Activated CD8-positive, alpha-beta memory T cell treated with anti-CD3 and anti-CD28 coated beads, Interleukin-2, amount 50 U/mL, for 24 hours (primary cell): ENCODE data around the gene ASCL2.

Experiments
- DNase-seq: peaks from one replicate; pipeline ENCODE4 v3.0.0-alpha.2; 2020; ENCODE audit errors: extremely low read depth

ASCL2 gene, protein sequence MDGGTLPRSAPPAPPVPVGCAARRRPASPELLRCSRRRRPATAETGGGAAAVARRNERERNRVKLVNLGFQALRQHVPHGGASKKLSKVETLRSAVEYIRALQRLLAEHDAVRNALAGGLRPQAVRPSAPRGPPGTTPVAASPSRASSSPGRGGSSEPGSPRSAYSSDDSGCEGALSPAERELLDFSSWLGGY

DNA sequence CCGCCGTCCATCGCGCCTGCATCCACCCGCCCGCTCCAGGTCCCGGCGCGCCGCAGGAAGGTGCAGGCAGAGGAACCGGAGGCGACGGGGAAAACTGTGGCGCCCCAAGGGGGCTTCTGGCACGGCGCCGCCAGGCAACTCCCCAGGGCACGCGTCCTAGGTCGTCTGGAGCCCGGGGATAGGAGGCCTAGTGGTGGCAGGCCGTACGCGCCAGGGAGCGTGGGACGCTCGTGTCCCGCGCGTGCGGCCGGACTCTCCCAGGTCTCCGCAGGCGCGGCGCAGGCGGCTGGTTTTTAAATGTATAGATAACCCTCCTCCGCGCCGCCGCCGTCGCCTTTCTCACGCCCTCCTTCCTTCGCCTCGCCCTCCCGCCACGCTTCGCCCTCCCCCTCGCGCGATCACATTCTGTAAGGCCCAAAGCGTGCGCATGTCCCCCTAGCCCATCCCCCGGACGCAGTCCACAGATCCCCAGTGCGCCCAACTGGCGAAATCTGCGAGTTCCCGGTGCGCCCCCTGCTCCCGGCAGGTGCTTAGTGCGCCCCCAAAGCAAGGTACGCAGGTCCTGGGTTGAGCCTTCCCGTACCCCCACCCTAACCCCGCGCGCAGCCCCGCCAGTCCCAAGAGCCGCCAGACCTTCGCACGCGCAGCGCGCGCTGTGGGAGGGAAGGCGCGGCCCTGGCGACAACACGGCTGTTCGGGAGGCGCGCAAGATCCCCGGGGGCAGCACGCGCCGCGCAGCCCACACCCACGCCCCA lies at the start of gene ASCL2:
Gene ASCL2 (minus strand): TSS at position 267 of the 755 bp plus-strand sequence. CDS start 256 bp downstream, at position 11.
- DNase-seq: no peak

DNA sequence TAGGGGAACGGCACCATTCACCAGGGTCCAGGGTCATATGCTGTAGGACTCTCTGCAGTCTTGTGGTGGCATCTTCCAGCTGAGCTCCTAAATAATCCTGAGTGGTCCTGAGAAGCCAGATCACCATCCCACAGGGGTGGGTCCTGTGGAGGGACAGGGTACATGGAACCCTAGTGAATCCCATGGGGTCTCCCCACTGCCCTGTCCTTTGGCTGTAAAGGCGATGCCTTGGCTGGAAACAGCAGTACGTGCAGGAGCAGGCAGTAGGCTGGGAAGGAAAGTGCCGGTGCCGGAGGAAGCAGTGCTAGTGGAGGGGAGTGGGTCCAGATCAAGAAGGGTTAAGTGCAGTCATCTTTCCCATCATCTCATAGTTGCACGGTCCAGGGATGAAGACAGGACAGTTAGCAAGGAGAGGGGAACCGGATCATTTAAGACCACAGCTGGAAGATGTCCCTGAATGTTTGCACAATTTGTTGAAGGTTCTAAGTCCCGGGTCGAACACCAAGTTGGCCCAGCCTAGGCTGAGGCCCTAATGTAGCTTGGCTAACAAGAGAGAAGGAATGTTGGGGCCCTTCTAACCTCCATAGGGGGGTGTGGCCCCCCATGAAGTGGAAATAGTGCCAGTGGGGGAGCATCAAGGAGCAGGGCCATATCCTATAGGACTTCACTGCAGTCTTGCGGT lies 49.5 kb upstream of the ASCL2 start:
- DNase-seq: no peak

- DNase-seq: no peak
Measured at GRCh38 chr11:2318707-2319106, 48.3 kb upstream of the ASCL2 start.

- no peak for DNase-seq
Measured at GRCh38 chr11:2318123-2318522, 47.7 kb upstream of the ASCL2 start.

DNA sequence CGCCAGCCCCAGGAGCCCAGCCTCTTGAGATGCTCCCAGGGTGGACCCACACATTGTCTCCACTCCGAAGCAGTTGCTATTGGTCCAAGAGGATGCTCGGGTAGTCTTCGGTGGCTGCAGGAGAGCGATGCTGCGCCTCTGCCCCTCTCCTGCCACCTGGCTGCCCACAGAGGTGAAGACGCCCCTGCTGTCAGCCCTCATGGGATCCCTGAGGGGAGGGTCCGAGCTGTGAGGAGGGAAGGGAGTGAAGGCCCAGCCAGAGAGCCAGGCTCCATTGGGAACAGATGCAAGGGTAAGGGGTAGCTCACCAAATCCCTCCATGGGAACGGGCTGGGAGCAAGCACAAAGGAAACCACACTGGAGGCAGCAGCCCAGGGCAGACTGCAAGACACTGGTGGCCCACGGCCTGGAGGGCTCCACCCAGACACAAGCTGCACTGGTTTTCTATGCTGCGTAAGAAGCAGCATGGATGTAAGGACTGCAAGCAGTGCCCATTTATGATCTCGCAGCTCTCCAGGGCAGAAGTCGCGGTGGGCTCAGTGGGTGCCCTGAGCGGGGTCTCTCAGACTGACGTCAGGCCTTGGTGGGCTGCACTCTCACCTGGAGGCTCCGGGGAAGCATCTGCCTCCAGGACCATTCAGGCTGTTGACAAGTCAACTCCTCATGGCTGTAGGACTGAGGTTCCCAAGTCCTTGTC lies 47.1 kb upstream of the ASCL2 start:
- no peak for DNase-seq

DNA sequence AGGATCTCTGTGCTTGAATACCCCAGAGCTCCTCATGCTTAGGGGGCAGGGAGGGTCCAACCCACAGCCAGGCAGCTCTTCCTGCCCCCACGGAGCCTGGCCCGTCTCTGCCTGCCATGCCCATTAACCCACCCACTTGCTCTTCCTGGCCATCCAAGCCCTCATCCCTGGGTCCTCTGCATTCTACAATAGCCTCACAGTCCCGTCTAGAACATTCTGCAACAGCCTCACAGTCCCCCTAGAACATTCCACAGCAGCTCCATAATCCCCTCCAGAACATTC lies 46.5 kb upstream of the ASCL2 start:
- DNase-seq: no peak

DNA sequence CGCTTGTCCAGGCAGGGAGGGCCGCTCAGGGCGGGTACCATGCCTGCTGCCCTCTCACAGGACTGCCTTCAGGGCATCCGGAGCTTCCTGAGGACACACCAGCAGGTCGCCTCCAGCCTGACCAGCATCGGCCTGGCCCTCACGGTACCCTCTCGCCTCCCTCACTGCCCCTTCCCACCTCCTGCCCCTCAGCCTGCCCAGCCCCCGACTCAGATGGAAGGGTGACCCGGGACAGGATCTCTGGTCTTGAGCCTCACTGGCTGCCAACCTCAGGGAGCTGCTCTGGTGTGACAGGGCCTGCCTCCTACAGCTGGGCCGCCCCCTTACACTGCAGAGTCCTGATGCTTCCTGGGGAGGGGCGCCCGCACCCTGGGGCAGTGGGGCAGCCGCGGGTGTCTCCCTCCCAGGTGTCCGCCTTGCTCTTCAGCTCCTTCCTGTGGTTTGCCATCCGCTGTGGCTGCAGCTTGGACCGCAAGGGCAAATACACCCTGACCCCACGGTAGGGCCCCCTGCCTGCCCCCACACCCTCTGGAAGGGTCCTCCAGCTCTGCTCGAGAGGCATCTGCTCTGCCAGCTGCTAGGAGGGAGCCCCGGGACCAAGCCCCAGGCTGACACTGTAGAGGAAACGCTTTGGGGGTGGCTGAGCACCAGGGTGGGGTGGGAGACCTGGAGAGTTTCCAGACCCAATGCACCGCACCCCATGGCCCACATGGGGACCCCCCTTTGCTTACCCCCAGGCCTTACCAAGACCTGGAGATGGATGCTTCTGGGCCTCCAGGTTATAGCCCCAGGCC lies 46.0 kb upstream of the ASCL2 start:
- DNase-seq: no peak

DNA sequence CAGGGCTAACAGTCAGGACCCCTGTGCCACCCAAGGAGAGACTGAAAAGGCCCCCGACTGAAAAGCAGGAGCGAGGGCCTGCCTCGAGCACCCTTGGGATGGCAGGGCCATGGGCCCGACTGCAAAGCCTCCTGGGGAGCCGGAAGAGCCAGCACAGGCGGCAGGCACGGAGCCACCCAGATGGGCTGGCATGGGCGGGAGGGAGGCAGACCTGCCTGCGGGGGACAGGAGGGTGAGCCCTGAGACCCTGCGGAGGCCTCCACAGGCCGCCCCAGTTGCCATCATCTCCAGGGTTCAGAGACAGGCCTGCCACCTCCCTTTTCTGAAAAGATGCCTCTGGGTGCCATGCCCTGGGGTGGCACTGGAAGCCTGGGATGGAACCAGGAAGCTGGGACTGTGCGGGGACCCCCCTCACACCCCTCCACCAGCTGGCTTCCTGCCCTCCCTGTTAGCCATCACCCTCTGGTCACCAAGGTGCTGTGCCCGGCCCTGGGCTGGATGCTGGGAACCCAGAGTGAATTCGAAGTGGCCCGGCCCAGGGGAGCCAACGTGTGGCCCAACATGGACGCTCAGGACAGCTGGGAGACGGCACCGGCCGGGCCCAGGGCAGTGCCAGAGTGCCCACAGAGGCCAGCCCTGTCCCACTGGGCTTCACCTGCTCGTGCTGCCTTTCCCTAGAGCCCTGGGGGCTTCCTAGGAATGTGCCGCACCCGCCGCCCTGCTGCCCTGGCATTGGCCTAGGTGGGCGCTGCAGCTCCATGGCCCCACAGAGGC lies 45.2 kb upstream of the ASCL2 start:
- no peak for DNase-seq

DNA sequence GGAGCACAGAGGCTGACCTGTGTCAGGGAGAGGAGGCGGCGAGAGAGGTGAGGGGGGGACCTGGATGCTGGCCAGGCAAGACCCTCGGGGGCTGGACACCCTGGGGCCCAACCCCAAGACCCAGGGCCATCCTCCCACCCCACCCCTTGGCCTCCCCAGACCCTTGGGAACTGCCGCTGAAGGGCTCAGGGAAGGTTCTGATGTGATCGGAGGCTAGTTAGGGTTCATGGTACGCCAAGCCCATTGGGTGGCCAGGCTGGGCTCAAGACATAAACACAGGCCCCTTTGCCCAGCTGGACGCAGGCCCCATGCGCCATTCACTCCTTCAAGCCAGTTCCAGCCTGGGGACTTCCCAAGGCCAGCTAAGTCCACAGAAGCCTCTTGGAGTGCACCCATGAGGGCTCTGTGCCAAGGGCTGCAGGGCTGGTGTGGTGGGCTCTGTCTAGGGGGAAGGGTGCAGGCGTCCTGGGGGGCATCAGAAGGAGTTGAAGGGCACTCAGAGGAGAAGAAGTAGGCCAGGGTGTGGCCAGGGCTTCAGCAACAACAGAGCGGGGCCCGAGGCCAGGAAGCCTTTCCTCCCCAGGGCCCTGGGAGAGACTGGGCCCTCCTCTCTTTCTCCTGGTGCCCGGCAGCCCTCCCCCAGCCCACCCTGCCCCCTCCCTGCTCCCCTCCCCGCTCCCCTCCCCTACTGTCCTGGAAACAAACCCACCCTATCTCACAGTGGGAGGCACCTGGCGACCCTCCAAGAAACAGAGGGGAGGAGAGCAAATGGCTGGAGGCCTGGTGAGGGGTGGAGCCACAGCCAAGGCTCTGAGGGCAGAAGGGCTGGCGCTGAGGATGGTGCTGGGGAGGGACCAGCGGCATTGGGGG lies 44.4 kb upstream of the ASCL2 start:
- DNase-seq: no peak

GRCh38 chr11:2314136-2314524 lies 43.7 kb upstream of the ASCL2 start:
- DNase-seq: no peak

DNA sequence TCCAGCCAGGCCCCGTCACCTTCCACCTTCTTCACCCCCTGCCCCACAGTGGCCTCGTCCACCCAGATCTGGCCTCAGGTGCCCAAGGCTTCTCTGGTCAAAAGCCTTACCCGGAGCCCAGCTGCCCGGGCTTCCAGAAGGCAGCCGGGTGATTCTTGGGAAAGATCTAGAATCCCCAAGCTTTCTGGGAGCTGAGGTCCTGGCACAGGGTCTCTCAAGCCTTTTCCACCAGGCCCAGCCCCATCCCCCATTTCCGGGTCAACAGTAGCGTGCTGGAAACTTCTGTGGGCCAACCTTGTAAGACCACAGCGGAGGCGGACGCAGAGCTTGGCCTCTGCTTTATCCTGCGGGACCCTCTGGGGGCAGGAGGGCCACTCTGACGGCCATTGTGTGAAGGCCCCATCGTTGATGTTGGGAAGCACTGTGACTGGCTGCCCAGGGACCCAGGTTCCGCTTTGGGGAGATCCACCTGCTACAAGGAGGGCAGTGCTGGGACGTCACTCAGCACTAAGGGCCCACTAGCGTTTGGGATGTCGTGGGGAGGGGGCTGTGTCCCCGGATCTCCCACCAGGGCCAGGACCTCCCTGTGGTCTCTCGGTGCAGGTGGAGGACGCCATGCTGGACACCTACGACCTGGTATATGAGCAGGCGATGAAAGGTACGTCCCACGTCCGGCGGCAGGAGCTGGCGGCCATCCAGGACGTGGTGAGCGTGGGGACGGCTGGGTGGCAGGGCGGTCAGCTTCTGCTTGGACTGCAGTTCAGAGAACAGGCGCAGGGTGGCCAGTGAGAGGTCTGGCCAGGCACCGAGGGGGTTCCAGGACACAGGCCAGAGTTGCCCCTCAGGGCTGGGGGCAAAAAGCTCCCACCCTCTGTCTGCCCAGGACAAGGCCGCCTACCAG lies 42.9 kb upstream of the ASCL2 start:
- DNase-seq: no peak

- DNase-seq: no peak
Measured at GRCh38 chr11:2312232-2313042, 42.0 kb upstream of the ASCL2 start.

DNA sequence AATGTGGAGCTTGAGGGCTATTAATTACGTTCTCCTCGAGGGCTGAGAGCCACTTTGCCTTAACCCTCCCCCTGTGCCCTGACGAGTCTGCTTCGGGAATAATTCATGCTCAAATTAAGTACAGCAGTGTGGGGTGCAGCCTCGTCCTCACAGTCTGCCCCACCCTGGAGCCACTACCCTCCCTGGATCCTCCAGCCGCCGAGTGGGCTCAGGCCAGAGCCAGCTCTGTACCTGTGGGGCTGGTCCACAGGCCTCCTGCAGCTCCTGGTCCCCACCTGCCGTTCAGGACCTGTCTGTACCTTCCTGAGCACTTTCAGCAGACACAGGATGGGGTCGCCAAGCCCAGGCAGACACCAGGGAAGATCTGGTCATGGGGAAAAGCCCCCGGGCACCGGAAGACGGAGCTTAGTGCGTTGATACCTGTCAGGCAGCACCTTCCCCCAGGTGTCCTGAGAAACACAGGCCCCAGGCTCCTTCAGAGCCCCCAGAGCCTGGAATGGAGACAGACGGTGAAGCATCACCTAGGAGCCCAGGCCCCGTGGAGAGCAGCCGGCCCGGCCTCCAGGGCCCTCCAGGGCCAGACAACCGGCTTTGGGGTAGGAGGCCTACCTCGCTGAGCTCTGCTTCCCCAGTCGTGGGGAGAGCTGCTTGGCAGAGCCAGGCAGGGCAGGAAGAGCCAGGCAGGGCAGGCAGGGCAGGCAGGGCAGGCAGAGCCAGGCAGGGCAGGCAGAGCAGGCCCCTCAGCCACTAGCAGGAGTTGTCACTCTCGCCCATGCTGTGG lies 41.2 kb upstream of the ASCL2 start:
- DNase-seq: no peak

GRCh38 chr11:2310786-2311352 lies 40.5 kb upstream of the ASCL2 start:
- no peak for DNase-seq

DNA sequence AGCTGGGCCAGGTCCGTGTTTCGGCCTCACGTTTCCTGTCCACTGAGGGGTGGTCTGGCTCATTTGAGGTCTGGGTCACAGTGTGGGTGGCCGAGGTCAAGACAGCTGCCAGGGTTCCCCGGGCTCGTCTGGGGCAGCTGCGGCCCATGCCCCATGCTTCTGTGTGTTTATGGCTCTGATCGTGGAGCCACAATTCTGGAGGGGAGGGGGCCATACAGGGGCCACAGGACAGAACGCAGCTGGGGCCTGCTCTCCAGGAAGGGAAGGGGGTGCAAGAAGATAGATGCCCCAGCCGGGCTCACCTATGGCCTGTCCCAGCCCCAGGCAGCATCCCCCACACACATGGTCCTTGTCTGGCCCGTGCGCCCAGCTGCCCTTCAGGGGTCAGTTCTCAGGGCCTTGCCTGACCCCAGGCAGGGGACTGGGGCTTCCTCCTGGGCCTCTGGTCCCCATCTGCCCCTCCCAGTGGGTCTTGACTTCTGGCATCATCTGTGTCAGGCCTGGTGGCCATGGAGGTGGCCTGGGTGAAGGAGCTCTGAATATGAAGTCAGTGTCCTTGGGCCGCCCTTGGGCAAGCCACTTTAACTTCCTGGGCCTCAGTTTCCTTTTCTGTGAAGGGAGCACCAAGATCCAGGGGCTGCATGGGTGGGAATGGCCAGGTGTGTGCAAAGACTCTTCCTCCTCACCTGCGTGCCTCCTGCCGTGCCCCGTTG lies 39.8 kb upstream of the ASCL2 start:
- DNase-seq: no peak
